Measurements from ENCODE around the gene NDOR1.

GRCh38 chr9:137256856-137257255 is 51.4 kb downstream of the NDOR1 start:
- no peak for TF ChIP-seq CTCF (IDR thresholded peaks at IDR 0.05)
- no peak for TF ChIP-seq POLR2A (IDR thresholded peaks at IDR 0.05)
